ENCODE results near the gene CLCNKA.
"Not testable (repeated sequence)": the region's sequence is repeated elsewhere in the genome, so short reads cannot be mapped to it uniquely, and the experiment has no call there.

Gene CLCNKA

DNA sequence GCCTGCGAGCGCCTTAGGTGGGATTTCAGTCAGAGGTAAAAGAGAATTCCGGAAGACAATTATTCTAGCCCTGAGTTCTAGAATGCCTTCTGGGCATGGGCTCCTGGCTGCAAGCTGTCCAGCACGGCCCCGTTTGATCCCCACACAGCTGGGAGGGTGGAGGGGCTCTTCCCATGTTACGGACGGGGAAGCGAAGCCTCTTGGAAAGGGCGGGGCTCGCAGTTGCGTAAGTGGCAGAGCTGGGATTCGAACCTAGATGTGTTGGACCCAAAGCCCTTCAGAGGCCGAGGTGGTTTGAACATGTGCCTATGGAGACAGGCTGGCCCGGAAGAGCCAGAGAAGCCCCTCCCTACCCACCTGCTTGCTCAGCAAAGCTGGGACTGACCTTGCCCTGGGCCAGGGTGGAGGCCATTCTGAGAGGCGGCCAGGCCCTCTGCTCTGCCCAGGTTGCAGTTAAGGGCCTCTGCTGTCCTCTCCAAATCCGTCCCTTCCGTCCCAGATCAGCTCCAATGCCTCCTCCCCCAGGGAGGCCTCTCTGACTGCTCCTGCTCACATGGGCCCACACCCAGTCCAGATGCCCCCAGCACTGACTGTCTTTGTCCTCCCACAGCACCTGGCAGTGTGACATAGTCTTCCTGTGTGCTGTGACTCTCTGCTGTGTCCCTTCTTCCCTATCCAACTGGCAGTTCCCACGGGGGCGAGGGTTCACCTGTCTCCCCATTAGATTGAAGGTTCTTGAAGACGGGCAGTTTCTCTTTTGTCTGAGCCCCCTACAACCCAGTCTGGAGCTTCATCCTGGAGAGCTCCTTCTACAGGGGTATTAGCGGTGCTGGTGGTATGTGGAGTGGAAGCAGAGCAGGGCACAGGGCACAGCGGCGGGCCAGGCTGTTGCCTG lies 2.8 kb upstream of the CLCNKA start:
- DNase-seq, result no peak

DNA sequence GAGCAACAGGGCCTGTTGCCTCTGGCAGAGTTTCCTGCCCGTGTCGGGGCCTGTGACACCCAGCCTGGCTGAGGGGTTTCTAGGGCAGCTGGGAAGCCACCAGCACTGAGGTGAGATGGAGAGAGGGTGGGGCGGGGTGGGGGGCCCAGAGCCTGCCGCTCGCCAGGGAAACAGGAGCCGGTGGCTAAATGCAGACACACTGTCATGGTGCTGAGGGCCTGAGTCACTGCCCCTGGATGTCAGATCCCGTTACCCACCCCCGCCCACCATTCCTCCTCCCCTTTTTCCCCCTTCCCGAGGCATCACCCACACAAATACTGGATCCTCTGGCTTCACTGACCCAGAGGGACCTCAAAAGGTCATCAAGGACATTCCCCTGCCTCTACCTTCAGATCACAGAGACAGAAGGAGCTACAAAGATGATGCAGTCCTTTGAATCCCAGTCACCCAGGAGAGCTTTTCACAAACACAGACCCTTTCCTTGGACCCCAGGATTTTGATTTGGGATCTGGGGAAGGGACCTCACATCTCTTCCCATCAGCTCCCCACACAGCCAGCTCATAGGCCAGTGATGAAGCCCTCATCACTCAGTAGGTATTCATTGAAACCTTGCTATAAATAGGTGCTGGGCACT lies 2.1 kb upstream of the CLCNKA start:
- no peak for DNase-seq

DNA sequence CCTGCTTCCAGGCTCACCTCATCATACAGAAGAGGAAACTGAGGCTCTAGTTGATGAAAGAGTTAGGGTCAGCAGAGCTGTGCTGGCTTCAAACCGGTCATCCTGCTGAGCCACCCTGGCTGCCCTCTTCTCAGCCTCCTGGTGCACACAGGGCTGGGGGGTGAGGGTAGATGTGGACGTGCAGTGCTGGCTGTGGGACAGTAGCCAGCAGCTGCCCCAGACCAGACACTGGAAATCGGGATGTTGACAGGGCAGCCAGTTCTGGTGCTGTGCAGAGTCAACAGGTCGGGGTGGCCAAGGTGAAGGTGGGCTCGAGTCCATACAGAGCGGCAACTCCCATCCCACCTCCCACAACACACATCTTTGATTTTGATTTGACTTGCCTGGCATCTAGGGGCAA lies 1.5 kb upstream of the CLCNKA start:
- DNase-seq, result no peak

DNA sequence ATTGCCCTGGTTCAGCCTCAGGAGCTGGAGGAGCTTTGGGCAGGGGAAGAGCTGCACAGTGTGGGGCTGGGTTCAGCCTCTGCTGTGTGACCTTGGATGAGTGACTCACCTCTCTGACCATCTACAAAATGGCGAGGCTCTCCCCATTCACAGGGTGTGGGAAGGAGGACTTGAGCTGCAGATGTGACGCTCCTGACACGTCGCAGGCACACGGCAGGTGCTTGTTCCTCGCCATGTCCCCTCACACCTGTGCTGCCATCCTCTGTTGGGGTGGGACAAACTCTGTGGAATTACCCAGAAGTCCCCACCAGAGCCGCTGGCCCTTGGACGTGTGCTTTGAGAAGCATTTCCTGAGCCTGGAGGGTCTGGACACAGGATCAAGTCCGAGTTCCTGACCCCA lies 958 bp upstream of the CLCNKA start:
- not testable (repeated sequence) for DNase-seq

DNA sequence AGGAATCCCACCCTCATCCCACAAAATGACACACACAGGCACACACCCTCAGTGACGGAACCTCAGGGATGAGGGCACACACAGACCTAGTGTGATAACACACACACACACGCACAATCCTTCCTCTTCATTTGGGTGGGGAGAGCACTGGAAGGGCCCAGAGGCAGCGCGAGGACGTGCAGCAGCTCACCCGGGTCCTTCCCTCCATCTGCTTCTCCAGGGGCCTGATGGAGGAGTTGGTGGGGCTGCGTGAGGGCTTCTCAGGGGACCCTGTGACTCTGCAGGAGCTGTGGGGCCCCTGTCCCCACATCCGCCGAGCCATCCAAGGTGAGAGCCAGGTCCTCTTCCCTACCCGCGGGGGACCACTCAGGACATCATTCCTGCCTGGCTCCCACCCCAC lies 557 bp downstream of the CLCNKA start:
- DNase-seq, result no peak

DNA sequence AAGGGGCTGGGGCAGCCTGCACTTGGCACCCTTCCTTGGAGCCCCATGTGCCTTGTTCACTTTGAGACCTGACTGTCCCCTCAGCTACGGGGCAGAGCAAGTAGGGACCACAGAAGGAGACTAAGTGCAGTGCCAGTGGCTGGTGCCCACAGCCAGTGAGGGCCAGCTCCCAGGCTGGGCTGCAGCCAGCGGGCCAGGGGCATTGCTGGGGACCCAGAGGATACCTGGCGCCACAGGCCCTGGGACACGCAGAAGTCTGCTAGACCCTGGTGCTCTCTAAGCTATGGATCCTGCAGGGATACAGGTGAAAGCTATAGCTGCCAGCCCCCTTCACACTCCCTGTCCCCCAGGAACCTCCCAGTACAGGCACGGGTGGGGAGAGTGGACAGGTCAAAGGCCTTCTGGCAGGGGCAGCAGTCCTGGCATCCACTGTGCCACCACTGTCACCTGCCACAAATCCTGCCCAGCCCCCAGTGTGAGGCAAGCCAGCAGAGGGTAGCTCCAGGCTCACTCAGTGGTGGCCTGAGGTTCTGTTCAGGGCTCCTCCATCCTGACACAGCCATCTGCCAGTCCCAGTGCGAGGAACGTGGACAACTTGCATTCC lies 1.3 kb downstream of the CLCNKA start:
- no peak for DNase-seq

DNA sequence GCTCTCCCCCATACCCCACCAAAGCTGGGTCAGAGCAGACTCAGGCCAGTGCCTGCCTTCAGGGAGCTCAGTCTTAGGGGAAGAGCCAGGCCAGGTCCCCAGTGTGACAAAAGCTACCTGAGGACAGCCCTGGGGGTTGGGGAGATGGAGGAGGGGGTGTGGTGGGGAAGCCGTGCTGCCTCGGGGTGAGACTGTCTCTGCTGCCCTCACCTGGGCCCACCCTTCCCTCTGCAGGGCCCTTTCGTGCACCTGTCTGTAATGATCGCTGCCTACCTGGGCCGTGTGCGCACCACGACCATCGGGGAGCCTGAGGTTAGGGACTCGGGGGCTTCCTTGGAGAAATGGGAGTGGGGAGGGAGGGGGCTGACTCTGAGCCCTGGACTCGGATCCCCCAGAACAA lies 4.5 kb downstream of the CLCNKA start:
- not testable (repeated sequence) for DNase-seq

DNA sequence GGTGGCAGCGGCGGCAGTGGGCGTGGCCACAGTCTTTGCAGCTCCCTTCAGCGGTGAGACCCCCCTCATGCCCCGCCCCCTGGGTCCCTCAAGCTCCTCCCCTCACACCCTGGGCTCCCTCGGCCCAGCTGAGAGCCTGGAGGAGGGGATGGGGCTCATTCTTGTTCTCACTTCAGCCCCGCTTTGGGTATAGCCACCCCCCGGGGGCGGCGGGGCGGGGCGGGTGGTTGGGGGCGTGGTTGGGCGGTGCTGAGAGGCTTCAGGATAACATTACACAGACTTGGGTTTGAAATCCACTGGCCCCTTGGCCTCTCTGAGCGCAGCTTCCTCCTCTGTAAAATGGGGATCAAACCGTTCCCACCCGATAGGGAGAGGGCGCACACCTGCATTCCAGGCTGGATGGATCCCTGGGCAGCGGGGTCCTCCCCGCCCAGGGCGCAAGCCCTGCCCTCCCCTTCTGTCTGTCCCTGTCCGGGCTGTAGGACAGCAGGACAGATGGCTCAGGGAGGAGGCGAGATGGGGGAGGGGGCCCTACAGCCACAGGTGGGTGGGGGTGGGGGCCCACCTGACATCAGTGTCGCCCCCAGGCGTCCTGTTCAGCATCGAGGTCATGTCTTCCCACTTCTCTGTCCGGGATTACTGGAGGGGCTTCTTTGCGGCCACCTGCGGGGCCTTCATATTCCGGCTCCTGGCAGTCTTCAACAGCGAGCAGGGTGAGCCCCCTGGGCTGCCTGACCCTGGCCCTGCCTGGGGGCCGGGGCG lies 5.1 kb downstream of the CLCNKA start:
- DNase-seq, result no peak

DNA sequence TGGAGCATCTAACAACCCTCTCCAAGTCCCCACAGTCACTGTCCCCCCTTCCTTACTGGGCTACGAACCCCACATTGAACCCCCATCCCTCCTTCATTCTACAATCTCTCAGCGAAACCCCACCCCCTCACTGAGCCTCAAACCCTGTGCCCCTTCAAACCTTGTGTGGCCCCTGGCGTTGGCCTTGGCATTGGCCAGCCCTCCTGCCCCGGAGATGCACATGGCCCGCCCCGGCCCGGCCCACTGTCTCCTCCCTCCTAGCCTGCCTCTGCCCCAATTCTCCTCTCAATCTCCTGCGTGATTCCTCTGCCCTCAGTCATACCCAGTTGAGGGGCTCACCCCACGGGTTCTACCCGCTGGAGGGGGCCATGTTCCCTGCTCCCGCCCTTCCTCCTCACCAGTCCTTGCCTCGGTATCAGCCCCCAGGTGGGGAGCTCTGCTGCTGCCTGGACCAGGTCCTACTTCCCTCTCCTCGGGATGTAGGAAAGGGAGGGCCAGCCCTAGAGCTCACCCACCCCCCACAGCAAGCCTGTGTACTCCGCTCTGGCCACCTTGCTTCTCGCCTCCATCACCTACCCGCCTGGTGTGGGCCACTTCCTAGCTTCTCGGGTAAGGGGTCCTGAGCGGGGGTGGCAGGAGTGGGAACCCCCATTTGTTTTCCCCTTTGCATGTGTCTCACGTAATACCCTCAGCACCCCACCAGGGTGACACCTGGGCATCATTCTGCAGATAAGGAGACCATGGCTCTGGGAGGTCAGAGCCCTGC lies 6.6 kb downstream of the CLCNKA start:
- DNase-seq, result no peak

DNA sequence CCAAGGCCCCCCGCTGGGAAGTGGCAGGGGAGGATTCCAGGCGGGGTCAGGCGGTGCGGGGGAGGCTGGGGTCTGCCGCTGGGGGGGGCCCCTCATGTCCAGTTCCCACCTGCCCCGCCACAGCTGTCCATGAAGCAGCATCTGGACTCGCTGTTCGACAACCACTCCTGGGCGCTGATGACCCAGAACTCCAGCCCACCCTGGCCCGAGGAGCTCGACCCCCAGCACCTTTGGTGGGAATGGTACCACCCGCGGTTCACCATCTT lies 7.1 kb downstream of the CLCNKA start:
- DNase-seq, result not testable (repeated sequence)

DNA sequence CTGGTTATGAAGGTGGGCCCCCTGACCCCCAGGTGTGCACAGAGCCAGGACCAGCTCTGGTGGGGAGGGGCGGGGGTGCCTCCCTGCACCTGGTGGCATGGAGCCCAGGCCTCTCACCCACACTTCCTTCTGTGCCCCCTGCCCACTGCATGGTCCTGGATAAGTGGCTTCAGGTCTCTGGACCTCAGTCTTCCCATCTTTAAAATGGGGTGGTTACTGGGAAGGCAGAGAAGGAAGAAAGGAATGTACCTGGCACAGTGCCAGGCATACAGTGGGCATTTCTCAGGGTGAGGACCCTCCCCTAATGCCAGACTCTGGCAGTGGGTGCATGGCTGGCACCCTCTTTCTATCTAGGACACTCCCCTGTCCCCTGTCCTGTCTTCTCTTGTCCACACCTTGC lies 7.5 kb downstream of the CLCNKA start:
- no peak for DNase-seq

DNA sequence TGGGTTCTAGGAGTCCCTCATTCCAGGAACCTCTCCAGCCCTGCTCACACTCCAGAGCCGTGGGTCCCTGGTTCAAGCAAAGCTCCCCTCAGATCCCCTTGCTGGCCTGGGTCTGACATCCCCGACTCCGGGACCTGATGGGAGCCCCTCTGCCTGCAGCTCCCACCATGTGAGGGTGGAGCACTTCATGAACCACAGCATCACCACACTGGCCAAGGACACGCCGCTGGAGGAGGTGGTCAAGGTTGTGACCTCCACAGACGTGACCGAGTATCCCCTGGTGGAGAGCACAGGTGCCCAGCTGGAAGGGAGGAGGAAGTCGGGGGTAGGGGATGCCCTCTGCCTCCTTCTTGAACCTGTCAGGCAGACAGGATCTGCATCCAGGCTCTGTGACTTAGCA lies 9.7 kb downstream of the CLCNKA start:
- DNase-seq, result no peak

DNA sequence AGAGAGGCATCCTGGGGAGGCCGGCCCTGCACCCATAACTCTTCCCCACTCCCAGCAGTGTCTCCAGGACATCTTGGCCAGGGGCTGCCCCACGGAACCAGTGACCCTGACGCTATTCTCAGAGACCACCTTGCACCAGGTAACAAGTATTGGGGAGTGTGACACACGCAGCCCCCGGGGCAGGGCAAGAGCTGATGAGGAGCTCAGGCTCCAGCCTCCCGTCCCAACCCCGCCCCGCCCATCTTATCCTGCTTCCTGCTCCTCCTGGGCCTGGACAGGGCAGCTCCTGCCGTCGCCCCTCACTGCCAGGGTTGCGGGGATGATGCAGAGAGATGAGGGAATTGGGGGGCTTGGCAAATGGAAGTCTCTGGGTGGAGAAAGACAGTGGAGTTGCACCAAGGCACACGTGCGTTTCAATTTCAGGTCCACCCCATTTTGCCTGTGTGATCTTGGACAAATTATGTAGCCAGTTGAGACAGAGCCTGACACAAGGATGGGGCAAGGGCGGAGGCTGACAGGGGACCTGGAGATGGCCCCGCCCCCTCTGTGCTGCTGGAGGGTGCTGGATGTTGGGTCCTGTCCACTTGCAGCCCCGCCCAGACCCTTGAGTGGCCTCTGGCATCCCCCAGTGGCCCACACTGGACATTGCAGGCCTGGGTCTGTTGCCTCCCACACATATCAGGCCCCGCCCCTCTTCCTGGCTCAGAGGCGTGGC lies 10.7 kb downstream of the CLCNKA start:
- peak; percentile 62 for DNase-seq

DNA sequence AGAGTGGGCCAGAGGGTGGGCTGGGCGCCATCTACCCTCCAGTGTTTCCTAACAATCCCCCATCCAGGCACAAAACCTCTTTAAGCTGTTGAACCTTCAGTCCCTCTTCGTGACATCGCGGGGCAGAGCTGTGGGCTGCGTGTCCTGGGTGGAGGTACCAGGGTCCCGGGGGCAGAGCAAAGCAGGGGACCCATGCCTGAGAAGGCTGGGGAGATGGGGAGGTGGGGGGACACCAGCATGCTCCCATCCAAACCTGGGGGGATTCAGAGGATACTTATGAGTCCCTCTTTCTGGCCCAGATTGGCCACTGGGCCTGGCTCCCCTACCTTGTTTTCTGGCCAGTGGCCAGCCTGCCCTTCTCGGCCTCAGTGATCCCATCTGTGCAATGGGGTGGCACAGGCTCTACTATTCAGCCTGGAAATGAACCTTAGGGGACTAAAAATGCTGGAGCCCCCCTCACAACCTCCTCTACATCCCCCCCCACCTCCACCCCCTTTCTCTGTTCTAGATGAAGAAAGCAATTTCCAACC lies 11.3 kb downstream of the CLCNKA start:
- not testable (repeated sequence) for DNase-seq

DNA sequence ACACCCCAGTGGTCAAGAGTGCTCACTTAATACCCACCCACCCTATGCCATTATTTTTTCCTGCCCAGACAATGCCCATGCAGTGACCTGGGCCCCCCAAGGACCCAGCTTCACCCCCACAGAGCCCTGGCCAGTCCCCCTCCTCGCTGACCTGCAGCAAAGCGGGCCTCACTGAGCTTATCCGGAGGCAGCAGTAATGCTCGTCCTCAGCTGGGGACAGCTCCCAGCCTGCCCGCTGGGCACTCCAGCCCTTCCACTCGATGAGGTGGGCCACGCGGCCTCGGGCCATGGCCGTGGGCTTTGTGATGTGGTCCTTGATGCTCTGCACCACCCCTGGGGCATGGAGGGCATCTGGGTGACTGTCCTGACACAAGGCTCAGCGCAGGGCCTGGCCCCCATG lies 14.6 kb downstream of the CLCNKA start:
- not testable (repeated sequence) for DNase-seq

DNA sequence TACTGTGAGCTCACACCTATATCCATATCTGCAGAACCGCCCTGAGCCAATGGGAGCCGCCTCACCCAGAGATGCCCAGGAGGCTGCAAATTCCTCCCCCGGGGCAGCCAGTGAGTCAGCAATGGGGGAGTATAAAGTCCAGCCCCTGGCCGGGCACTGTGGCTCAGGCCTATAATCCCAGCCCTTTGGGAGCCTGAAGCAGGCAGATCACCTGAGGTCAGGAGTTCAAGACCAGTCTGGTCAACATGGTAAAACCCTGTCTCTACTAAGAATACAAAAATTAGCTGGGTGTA lies 16.7 kb downstream of the CLCNKA start:
- peak; percentile 87 for DNase-seq

DNA sequence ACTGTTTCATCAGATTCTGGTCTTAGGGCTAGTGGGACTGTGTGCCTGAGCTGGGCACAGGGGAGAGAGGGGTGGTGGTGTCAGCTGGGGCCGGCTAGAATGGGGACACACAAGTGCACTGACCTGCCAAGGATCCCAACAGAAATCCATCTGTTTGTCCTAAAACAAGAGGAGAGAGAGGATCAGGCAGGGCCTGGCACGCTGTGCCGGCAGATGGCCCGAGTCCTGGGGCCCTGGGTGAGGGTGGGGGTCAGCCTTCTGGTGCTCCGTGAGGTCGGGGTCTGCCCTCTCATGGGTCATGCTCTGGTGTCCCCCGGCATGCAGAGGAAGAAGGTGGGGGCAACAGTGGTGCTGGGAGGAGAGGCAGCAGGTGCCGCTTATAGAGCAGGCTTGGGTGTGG lies 18.0 kb downstream of the CLCNKA start:
- not testable (repeated sequence) for DNase-seq

DNA sequence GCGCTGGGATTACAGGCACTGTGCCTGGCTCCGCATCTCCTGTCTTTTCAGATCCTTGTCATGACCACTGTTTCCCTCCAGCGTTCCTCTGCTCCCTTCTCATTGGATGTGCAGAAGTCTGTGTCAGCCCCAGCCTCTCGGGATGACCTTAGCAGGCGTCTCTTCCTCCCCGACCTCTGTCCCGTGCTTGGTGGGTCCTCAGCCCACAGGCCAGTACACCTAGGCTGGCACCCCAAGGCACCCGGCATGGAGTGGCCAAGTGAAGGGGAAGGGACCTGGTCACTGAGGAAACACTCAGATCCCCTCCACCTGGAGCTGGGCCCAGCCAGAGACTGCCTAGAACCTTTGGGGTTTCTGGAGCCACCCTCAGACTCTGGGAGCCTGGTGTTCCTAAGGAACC lies 19.4 kb downstream of the CLCNKA start:
- DNase-seq, result no peak

DNA sequence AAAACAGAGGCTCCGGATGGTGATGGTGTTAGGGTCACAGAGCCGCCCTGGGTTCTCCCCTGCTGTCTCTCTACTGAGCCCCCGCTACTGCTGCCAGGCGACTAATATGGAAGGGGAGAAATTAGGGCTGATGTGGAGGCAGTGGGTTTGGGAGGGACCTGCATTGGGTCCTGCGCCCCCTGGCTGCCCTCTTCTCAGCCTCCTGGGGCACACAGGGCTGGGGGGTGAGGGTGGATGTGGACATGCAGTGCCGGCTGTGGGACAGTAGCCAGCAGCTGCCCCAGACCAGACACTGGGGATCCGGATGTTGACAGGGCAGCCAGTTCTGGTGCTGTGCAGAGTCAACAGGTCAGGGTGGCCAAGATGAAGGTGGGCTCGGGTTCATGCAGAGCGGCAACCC lies 20.3 kb downstream of the CLCNKA start:
- DNase-seq, result no peak

DNA sequence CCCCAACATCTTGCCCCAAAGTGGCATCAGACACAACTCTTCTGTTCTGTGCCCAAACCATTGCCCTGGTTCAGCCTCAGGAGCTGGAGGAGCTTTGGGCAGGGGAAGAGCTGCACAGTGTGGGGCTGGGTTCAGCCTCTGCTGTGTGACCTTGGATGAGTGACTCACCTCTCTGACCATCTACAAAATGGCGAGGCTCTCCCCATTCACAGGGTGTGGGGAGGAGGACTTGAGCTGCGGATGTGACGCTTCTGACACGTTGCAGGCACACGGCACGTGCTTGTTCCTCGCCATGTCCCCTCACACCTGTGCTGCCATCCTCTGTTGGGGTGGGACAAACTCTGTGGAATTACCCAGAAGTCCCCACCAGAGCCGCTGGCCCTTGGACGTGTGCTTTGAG lies 20.8 kb downstream of the CLCNKA start:
- DNase-seq, result not testable (repeated sequence)

DNA sequence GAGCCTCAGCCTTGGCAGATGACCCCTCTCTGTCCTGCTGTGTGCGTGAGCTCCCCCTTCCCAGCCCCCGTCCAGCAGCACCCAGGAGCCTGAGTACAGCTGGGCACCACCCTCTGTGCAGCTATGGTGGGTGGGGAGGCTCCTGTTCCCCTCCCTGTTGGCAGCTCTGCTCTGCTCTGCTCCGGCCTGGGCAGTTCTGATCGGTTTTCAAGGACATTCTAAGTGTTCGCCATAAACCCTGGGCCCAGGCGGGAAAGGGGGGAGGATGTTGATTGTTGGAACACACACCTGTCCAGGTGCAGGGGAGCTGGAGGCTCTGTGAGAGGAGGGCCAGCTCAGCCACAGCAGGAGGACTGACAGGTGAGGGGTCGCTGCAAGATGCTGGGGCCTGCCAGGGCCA lies 21.7 kb downstream of the CLCNKA start, which contains the start of gene CLCNKB:
Gene CLCNKB, plus strand, starts transcription at position 262 of the 400 bp plus-strand sequence. CDS start 711 bp downstream, outside the sequence.
- DNase-seq, result no peak

DNA sequence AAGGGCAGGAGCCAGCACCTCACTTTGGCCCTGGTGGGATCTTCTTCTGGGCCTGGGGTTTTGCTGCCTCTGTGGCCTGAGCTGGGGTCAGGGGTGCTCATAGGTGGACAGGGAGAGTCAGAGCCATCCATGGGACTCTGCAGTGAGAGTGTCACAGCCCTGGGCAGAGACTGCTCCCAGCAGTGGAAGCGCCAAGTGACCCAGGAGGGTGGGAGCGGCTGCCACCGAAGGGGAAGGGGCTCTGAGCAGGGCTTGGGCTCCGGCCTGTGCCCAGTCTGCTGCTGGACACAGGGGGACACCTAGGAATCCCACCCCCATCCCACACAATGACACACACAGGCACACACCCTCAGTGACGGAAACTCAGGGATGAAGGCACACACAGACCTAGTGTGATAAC lies 22.1 kb downstream of the CLCNKA start:
- DNase-seq, result no peak
